HG02623 (cell line): Measurements from ENCODE around the gene CARNS1.
"Not testable (repeated sequence)": the region's sequence is repeated elsewhere in the genome, so short reads cannot be mapped to it uniquely, and the experiment has no call there.

Source experiments
- ATAC-seq: cut with Tn5 transposase; IDR thresholded peaks from one replicate; pipeline ENCODE4 v1.9.1; 2021; ENCODE audit warnings: moderate library complexity; ENCODE audit not compliant: unreplicated experiment

The CARNS1 gene

DNA sequence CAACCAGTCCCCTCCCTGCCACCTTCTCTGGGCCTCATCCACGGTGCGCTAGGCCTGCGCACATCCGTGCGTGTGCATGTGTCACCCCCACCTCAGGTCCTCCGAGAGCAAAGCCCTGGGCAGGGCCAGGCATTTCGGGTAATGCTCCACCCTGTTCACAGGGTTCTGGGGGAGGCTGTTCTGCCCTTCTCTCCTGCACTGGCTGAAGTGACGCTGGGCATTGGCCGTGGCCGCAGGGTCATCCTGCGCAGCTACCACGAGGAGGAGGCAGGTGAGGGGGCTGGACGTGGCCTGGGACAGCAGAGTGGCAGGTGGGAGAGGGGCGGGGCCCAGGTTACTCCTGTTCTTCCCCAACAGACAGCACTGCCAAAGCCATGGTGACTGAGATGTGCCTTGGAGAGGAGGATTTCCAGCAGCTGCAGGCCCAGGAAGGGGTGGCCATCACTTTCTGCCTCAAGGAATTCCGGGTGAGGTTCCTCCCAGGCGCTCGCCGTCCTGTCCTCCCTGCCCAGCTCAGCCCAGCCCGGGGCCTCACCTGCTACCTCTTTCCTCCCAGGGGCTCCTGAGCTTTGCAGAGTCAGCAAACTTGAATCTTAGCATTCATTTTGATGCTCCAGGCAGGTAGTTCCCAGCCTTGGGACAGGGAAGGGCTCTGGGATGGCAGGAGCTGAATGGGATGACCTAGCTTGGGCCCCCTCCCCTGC is 19.8 kb upstream of the CARNS1 start:
- no peak for ATAC-seq

DNA sequence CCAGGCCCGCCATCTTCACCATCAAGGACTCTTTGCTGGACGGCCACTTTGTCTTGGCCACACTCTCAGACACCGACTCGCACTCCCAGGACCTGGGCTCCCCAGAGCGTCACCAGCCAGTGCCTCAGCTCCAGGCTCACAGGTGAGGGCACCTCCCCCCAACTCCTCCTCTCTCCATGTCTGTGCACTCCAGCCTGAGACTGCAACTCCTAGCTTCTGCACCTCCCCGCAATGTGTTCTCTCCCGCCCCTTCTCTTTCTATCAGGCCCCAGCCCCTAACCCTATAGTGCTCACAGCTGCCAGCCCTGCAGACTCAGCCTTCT is 19.3 kb upstream of the CARNS1 start:
- ATAC-seq: no peak

DNA sequence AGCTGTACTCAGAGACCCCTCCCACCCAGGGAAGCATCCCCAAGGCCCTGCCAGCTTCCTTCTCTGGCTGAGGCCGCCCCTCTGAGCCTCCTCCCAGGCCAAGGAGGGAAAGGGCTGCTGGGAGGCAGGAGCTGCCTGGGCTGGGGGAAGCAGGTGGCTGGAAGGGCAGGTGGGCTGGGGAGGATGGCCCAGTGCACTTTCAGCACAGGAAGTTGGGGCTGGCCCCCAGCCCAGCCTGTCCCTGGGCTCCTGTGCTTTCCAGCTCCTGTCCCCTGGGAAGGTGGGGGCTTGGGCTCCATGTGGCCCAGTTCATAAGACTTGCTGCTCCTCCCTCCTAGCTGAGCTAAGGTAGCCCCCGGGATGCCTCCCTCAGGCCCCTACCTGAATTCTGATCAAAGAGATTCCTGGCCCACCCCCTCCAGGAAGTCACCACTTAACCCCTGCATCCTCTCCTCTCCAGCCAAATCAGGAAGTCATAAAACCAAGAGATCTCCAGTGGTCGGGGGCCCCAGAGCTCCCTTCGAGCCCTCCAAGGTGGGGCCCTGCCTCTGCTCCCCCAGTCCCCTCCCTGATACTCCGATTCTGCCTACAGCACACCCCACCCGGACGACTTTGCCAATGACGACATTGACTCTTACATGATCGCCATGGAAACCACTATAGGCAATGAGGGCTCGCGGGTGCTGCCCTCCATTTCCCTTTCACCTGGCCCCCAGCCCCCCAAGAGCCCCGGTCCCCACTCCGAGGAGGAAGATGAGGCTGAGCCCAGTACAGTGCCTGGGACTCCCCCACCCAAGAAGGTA is 18.7 kb upstream of the CARNS1 start:
- no peak for ATAC-seq

DNA sequence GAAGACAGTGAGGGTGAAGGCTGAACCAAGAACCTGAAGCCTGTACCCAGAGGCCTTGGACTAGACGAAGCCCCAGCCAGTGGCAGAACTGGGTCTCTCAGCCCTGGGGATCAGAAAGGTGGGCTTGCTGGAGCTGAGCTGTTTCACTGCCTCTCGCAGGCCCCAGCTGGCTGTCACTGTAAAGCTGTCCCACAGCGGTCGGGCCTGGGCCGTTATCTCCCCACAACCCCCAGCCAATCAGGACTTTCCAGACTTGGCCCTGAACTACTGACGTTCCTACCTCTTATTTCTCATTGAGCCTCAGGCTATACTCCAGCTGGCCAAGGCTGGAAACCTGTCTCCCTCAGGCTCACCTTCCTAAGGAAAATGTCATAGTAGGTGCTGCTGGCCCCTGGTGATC is 17.9 kb upstream of the CARNS1 start:
- ATAC-seq: no peak

DNA sequence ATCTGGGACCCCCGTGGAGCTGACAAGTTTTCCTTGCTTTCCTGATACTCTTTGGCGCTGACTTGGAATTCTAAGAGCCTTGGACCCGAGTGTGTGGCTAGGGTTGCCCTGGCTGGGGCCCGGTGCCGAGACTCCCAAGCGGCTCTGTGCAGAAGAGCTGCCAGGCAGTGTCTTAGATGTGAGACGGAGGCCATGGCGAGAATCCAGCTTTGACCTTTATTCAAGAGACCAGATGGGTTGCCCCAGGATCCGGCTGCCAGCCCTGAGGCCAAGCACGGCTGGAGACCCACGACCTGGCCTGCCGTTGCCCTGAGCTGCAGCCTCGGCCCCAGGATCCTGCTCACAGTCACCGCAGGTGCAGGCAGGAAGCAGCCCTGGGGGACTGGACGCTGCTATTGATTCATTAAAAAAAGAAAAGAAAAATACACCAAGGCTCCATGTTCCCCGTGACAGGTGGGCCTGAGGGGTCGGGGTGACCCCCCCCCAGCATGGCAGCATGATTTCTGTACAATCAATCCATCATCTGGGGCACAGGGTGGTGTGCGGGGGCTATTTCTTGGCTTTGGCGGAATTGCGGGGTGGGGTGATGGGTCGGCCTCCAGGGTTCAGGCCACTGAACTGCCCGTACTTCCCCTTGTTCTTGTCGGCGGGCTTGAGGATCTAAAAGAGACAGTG is 17.4 kb upstream of the CARNS1 start:
- ATAC-seq: no peak

DNA sequence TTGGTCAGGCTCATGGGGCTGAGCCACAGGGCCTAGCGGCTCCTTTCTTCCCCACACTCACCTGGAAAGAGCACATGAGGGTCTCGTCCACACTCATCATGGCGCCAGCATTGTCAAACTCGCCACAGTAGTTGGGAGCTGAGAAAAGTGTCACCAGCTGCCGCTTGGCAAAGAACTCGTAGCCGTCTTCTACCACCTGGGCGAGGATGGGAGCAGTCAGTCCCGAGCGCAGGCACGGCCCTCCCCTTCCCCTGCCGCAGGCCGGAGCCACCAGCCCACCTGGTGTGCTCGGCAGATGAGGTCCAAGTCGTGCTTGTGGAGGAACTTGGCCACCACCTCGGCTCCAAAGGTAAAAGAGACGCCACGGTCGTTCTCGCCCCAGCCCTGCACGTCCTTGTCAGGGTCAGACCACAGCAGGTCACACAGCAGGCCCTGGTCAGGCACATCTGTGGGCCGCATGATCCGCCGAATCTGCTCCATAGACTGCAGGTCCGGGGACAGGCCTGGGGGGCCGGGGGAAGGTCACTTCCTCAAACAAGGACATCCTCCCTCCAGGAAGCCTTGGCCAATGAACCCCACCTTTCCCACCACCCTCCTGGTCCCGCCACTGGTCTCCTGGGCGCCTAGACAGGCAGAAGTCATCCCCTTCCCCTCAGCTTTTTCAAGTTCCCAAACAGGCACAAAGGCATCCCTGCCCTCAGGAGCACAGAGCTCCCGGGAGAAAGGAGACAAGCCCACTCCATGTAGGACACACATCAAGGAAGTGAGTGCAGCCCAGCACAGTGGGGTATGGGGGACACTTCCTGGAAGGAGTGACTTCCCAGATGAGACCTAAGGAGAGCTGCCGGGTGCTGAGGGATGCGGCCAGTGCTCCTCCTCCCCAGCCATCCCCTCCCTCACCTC is 16.6 kb upstream of the CARNS1 start:
- no peak for ATAC-seq

DNA sequence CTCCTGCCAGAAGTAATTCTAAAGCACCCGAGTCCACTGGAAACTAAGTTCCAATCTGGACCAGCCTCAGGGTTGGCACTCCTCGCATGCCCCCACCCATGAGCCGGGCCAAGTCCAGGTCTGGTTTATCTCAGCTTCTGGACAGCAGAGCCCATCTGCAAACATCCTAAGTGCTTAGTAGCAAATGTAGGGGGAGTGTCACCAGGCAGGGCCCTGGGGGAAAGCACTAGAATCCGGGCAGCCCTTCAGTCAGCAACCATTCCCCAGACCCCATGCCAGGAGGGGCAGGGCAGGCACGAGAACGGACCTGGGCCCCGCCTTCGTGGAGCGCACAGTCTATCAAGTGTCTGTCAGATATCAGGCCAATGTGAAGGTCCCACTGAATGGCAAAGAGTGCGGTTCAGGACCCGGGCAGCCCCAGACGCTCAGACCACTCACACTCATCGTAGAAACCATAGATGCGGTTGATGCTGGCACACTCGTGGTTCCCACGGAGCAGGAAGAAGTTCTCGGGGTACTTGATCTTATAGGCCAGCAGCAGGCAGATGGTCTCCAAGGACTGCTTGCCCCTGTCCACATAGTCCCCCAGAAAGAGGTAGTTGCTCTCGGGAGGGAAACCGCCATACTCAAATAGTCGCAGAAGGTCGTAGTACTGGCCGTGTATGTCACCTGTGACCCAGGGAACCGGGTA is 15.1 kb upstream of the CARNS1 start:
- ATAC-seq: no peak

DNA sequence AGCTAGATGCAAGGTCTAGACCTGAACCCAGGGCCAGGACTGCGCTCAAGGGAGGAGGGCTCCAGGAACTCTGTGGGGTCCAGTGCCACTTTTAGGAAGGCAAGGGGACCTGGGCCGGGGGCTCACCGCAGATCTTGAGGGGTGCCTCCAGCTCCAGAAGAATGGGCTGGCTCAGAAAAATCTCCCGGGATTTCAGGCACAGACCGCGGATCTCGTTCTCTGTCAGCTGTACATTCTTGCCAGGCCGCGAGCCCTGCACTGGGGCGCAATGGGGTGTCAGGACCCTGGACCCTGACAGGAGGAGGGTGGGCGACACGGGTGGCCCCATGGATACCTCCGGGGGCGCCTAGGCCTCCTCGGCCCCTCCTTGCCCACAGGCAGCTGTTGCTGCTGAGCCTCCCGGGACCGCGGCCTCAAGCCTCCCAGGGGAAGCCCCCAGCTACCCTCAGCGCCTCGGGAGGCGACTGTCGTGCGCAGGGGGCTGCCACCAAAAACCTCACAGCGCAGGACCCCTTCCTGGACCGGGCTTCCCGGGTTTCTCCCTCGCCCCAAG is 14.5 kb upstream of the CARNS1 start:
- ATAC-seq: no peak

DNA sequence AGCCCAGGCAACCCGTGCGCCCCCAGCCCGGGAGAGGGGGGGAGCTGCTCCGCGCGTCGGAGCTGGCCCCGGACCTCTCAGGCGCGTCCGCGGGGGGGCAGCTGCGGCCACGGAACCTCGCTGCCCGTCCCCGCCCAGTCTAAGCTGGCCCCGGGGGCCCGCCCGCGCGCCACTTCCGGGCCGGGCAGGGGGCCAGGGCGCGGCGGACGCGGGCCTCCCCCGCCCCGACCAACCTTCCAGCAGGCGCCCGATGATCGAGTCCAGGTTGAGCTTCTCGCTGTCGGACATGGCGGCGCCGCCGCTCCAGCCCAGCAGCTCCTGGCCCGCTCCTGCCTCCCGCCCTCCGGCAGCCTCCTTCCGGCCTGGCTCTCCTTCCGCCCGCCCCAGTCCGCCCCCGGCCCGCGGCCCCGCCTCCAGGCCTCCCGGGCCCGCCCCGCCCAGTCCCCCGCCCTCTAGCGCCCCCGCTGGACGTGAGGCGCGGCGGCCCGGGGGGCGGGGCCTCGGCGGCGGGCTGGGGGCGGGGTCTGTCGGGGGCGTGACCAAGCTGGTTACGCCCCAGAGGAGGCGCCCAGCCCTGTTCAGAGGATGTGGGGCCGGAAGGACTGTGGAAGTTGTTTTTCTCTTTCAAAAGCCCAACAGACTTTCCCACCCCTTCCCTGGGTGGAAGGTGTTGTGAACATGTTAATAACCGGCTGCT is 13.8 kb upstream of the CARNS1 start, which contains the start of gene PPP1CA:
Gene PPP1CA (minus strand): TSS at position 364 of the 697 bp plus-strand sequence. CDS start 76 bp downstream, at position 288.
- peak; percentile 66 for ATAC-seq

DNA sequence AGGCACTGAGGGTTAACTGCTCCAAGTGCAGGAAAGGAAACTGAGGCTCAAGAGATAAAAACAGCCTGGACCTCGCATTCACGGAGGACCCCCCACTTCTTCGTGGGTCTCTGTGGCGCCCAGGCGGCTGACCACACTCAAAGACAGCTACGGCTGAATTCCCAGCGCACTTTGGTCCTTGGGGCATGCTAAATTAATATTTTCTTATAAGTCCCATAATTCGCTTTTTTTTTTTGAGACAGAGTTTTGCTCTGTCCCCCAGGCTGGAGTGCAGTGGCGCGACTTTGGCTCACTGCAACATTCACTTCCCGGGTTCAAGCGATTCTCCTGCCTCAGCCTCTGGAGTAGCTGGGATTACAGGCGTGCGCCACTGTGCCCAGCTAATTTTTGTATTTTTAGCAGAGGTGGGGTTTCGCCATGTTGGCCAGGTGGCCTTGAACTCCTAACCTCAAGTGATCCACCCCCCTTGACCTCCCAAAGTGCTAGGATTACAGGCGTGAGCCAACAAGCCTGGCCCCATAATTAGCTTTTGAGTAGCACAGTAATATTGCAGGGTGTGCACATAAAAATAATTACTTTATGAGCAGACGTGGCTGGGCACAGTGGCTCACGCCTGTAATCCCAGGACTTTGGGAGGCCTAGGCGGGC is 13.2 kb upstream of the CARNS1 start:
- ATAC-seq: not testable (repeated sequence)

DNA sequence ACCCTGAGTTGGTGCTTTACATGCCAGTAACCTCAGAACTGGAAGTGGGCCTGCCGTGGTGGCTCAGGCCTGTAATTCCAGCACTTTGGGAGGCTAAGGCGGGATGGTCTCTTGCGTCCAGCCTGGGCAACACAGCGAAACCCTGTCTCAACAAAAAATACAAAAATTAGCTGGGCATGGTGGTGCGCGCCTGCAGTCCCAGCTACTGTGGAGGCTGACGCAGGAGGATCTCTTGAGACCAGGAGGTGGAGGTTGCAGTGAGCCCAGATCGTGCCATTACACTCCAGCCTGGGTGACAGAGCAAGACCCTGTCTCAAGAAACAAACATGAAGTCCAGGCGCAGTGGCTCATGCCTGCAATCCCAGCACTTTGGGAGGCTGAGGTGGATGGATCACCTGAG is 12.4 kb upstream of the CARNS1 start:
- not testable (repeated sequence) for ATAC-seq

DNA sequence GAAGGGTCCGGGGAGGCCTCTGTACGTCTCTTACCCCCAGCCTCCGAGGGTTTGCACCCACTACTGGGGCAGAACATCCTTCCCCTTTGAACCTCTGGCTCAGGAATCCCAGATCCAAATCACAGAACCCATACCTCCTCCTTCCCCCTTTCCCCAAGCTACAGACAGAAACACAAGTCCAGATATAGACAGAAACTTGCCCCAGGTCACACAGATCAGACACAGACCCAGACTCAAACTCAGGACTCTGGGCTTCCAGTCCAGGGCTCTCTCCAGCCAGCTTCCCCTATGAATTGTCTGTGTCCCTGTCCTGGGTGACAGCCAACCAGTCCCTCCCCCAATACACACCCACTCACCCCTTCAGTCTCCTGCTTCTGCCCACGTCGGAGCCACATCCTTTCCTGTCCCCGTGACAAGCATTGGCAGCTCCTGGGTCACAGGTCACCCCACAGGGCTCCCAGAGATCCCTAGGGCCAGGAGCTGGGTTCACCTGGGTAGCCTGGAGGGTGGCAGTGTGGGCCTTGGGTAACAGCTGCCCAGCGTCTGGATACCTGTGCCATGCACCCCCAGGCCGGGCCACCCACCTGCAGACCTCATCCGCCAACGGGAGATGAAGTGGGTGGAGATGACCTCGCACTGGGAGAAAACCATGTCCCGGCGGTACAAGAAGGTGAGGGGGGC is 10.8 kb upstream of the CARNS1 start:
- no peak for ATAC-seq

DNA sequence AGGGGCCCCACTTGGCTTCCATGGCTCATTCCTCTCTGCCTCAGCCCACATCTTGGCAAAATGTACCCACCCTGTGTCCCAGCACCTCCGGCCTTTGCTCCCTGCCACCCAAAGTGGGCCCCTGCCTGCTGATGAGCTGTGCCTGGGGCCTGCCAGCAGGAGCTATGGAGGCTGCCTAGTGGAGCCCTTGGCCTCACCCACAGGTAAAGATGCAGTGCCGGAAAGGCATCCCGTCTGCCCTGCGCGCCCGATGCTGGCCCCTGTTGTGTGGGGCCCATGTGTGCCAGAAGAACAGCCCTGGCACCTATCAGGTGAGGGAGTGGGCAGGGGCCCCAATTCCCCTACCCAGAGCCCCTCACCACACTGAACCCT is 10.3 kb upstream of the CARNS1 start:
- ATAC-seq: no peak

DNA sequence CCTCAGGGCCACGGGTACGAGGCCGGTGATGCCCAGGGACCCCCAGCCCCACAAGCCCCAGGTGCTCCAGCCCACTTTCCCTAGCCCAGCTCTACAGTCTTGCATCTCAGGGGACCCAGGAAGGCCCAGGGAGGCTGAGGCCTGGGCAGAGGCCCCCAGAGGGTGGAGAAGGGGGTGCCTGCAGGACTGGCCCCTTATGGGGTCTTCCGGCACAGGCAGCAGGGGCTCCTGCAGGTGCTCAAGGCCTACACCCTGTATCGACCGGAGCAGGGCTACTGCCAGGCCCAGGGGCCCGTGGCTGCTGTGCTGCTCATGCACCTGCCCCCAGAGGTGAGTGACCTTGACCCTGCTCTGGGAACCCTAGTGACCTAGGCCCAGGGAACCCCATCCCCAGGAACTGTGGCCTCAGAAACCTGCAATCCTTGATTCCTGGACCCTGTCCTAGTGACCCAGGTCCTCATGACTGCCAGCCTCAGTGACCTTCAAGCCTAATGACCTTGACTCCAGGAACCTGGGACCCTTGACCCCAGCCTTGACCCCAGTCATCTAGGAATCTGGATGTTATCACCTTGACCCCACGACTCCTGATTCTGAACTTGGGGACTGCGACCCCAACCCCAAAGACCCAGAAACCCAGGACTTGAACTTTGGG is 9.7 kb upstream of the CARNS1 start:
- ATAC-seq: no peak

DNA sequence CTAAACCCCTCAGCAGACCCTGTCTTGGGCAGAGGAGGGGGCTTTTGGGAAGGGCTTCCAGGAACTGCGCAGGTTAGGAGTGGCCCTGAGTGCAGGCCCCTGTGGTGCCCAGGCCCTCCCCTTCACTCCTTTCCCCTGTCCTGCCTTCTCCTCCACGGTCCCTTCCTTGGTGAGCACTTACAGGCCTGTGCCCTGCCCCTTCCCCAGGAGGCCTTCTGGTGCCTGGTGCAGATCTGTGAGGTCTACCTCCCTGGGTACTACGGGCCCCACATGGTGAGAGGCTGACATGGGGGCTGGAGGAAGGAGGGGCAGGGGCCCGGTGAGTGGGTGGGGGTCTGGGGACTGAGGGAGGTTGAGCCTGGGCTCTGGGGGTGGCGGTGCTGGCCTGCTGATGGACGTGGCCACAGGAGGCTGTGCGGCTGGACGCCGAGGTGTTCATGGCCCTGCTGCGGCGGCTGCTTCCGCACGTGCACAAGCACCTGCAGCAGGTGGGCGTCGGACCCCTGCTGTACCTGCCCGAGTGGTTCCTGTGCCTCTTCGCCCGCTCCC is 9.0 kb upstream of the CARNS1 start:
- ATAC-seq: no peak

DNA sequence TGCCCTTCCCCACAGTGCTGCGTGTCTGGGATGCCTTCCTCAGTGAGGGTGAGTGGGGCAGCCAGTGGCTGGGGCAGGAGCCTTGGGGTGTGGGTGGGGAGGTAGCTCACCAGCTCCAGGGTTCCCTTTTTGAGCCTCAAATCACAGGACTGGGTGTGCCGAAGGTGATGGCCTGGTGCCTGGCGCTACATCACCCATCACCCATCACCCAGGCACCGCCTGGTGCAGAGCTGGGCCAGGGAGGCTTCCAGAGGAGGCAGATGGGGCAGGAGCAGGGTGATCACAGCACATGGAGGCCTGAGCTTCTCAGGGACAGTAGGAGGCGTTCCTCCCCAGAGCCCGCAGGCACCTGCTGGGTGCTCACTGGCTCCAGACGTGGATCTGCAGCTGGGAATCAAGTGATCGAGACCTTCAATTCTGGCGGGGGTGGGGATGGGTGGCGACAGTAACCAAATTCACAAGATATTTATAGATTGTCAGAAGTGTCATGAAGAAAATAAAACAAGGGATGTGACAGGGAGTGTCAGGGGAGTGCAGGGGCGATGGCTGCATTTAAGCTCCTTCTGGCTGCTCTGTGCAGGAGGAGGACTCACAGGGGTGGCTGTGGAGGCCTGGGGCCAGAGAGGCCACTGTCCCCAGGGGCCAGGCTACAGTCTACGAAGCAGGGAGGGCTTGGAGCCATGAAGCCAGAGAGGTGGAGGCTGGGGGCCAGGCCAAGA is 8.3 kb upstream of the CARNS1 start:
- ATAC-seq: no peak

DNA sequence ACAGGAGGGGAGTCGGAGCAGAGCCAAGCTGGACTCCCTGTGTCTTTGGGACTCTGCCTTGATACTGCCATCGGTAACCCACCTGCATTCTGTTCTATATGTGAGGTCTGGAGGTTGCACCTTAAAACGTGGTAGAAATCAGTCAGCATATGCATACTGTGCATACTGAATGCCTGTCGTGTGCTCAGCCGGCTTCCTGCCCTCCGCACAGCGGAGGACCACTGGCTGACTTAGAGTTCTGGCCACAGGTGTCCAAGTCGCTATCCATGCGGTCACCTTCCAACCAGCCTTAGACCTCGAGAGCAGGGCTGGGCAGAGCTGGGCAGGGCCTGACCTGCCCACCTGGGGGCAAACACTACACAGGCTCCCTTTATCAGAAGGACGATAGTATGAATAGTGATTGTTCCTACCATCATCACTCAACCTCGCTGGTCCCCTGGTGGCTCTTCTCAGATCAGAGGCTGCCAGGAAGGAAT is 7.8 kb upstream of the CARNS1 start:
- no peak for ATAC-seq
